GM11168 (cell line): Measurements from ENCODE around the gene HESX1.

Source experiments
- in situ Hi-C: fragments of 300-500 bp; cut with MboI; formaldehyde crosslinking; loops from one replicate; pipeline ENCODE4 v1.12.0; 2022; ENCODE audit warnings: low sequenced_read_pairs; ENCODE audit not compliant: unreplicated experiment

Gene HESX1

DNA sequence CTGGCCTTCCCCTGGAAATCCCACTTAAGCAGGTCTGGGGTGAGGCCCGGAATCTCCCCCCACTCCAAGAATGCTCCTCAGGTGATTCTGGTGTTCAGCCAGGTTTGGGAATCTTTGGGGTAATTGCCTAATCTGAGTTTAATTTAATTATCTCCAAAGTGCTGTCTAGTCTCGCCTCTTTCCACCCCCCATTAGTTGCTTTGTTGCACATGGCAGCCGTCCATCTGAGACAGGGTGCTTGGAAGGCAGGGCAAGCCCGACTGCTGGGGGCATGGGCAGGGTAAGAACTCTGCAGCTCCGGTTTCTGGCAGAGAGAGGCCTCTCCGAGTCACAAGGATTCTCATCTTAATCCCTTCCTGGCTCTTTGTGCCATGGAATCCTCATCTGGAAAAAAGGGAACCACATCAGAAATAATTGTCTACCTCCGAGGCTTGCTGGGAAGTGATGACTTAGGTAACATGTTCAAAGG is 49.6 kb downstream of the HESX1 start:
- in situ Hi-C loops = no loop called here
